Peyer's patch (tissue), 4 donors: Measurements from ENCODE around the gene ZNF333. TPM values are rescaled to one million over a fixed set of nuclear protein-coding genes. Genes with fewer than 3 reads are reported as not detected.

Experiments
- DNase-seq, 3 donors: peaks; one replicate each; pipeline ENCODE4 v3.0.0-alpha.2; 2017 to 2019
- H3K27ac ChIP-seq, 4 donors: fragments of 200-600 bp; sonication (generic); one replicate each; pipeline ENCODE4 v1.5.1; 2016 to 2019
- H3K27me3 ChIP-seq, 2 donors: fragments of 200-600 bp; sonication (generic); one replicate each; pipeline ENCODE4 v1.5.1; 2019
- H3K36me3 ChIP-seq, 3 donors: fragments of 200-600 bp; sonication (generic); one replicate each; pipeline ENCODE4 v1.5.1; 2016 to 2019
- H3K4me1 ChIP-seq, 4 donors: fragments of 200-600 bp; sonication (generic); one replicate each; pipeline ENCODE4 v1.5.1; 2016 to 2019
- H3K4me3 ChIP-seq, 4 donors: fragments of 200-600 bp; sonication (generic); 1 replicate in 3 of 4; 2 replicates in 1 of 4; pipeline ENCODE4 v1.5.1; 2016 to 2019; ENCODE audit warnings: mild to moderate bottlenecking in 1 of 4
- H3K9me3 ChIP-seq, 4 donors: fragments of 200-600 bp; sonication (generic); one replicate each; pipeline ENCODE4 v1.5.1; 2016 to 2019; ENCODE audit warnings: mild to moderate bottlenecking in 1 of 4
- CTCF ChIP-seq, 6 experiments: fragments of 450-650 bp in 4 of 6; fragments of 200-600 bp in 2 of 6; sonication (generic) in 1 of 6; IDR thresholded peaks; one replicate each; pipeline ENCODE4 v1.5.1; 2017 to 2019; ENCODE audit warnings: antibody characterized with exemption in 6 of 6, mild to moderate bottlenecking in 3 of 6, moderate library complexity in 1 of 6
- POLR2A ChIP-seq, 2 donors: fragments of 450-650 bp; IDR thresholded peaks; one replicate each; pipeline ENCODE4 v1.5.1; 2017; ENCODE audit warnings: antibody characterized with exemption in 2 of 2, mild to moderate bottlenecking in 2 of 2, moderate library complexity in 2 of 2
- total RNA-seq, 4 donors: library from RNA; depleted of rRNA; stranded (reverse); fragments of >200 nt; gene quantifications; one replicate each; pipeline ENCODE4 v1.1.0, GENCODE V29; 2016

ZNF333 gene
- total RNA-seq, 4 donors from 2014 or later: 7.5 to 27.8 (median 17.1) TPM

DNA sequence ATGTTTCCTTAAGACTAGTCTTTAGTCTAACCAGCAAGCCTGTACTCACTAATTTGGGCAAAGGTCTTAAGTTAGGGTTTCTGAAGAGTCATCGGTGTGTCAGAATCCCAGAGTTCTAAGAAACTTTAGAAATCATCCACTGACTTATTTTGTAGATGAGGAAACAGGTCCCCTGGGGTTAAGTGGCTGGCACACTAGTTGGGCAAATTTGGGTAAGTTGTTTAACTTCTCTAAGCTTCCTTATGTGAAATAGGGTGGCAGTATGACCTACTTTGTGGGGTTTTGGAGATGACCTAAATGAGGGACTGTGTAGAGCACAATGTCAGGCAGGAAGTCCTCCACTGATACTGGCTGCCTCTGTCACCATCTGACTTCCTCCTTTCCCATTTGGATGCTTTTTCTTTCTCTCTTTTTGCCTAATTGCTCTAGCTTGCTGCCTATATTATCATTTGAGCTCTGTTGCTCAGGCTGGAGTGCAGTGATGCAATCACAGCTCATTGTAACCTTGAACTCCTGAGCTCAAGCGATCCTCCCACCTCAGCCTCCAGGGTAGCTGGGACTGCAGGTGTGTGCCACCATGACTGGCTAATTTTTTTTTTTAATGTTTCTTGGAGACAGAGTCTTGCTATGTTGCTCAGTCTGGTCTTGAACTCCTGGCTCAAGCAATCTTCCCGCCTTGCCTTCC, 17.5 kb upstream of the ZNF333 start:
- Histone ChIP-seq H3K27me3 (no peaks in the 10 kb centered on the region), H3K27ac (no peak overlapping the region)

GRCh38 chr19:14673088-14673487, 16.8 kb upstream of the ZNF333 start:
- H3K9me3 ChIP-seq: no peaks in the 10 kb centered on the region
- H3K27me3 ChIP-seq: no peaks in the 10 kb centered on the region
- no peak for TF ChIP-seq POLR2A (IDR thresholded peaks at IDR 0.05)
- TF ChIP-seq CTCF (IDR thresholded peaks at IDR 0.05): no peak
- DNase-seq: no peak
- H3K4me1 ChIP-seq: no peaks in the 10 kb centered on the region
- H3K27ac ChIP-seq: no peak overlapping the region
- H3K36me3 ChIP-seq: no peaks in the 10 kb centered on the region
- H3K4me3 ChIP-seq: no peak overlapping the region

More for the DNA sequence above, 17.5 kb upstream of the ZNF333 start:
- no peaks in the 10 kb centered on the region for H3K36me3 ChIP-seq
- no peaks in the 10 kb centered on the region for H3K9me3 ChIP-seq
- no peak overlapping the region for H3K4me3 ChIP-seq
- no peak for DNase-seq
- no peaks in the 10 kb centered on the region for H3K4me1 ChIP-seq
- TF ChIP-seq CTCF (IDR thresholded peaks at IDR 0.05) (no peak), POLR2A (IDR thresholded peaks at IDR 0.05) (no peak)

- Histone ChIP-seq H3K4me3 (no peak within 1 kb of the TSS), H3K4me1 (no peaks in the 10 kb centered on the region), H3K27me3 (no peaks in the 10 kb centered on the region), H3K9me3 (no peaks in the 10 kb centered on the region), H3K36me3 (no peaks in the 10 kb centered on the region), H3K27ac (no peak within 1 kb of the TSS)
- no peak for DNase-seq
- no peak for TF ChIP-seq CTCF (IDR thresholded peaks at IDR 0.05)
- TF ChIP-seq POLR2A (IDR thresholded peaks at IDR 0.05): no peak
Measured at GRCh38 chr19:14674764-14675163, 15.1 kb upstream of the ZNF333 start, which contains the start of gene ADGRE3. Gene ADGRE3, minus strand, starts transcription at chr19:14674844. Its CDS starts 74 bp downstream, at chr19:14674770.

GRCh38 chr19:14676762-14677161, 13.1 kb upstream of the ZNF333 start:
- TF ChIP-seq POLR2A (IDR thresholded peaks at IDR 0.05): no peak
- TF ChIP-seq CTCF (IDR thresholded peaks at IDR 0.05): no peak

DNA sequence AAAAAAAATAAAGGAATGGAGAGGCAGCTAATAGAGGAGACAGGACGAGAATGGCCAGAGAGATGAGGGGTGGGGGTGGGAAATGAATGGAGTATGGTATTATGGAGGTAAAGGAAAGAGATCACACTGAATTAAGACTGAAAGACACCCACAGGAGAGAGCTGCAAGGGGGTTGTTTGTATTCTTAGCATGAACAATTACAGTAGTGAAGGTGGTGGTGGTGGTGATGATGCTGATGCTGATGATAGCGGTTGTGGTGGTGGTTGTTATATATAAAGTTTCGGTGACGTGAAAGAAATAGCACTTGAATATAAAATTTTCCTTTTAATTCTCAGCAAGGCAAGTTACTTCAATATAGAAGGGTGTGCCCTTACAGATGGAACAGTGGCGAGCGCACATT, 12.4 kb upstream of the ZNF333 start:
- no peak overlapping the region for H3K4me3 ChIP-seq
- H3K4me1 ChIP-seq: no peaks in the 10 kb centered on the region
- H3K27me3 ChIP-seq: no peaks in the 10 kb centered on the region
- no peak overlapping the region for H3K27ac ChIP-seq
- H3K9me3 ChIP-seq: no peaks in the 10 kb centered on the region
- TF ChIP-seq POLR2A (IDR thresholded peaks at IDR 0.05) (no peak), CTCF (IDR thresholded peaks at IDR 0.05) (no peak)
- DNase-seq: no peak
- H3K36me3 ChIP-seq: no peaks in the 10 kb centered on the region

More at GRCh38 chr19:14676762-14677161, 13.1 kb upstream of the ZNF333 start:
- Histone ChIP-seq H3K27ac (no peak overlapping the region), H3K4me1 (no peaks in the 10 kb centered on the region), H3K4me3 (no peak overlapping the region), H3K36me3 (no peaks in the 10 kb centered on the region), H3K27me3 (no peaks in the 10 kb centered on the region), H3K9me3 (no peaks in the 10 kb centered on the region)
- no peak for DNase-seq
